H1 (cell line): ENCODE measurements around the gene CDK5RAP2.

Experiments
- ASH2L ChIP-seq: fragments of 200-600, 300-600 bp; sonication (generic); IDR thresholded peaks from one replicate; pipeline ENCODE4 v1.7.1; 2017; ENCODE audit warnings: low read length
- CTCF ChIP-seq, 3 experiments: IDR thresholded peaks; 1 replicate in 2 of 3; 2 replicates in 1 of 3; pipeline versions ENCODE4 v1.5.1 to v1.6.1; 2011; ENCODE audit warnings: low read length in 3 of 3, mild to moderate bottlenecking in 3 of 3, inconsistent platforms in 2 of 3, low read depth in 1 of 3, moderate library complexity in 1 of 3; ENCODE audit not compliant: insufficient read depth in 1 of 3; ENCODE audit errors: control extremely low read depth in 1 of 3
- EZH2 ChIP-seq: fragments of 200-600 bp; sonication (generic); IDR thresholded peaks from 2 replicates; pipeline ENCODE4 v1.7.1; 2012; ENCODE audit warnings: low read depth, mild to moderate bottlenecking, moderate library complexity, low read length, inconsistent platforms; ENCODE audit not compliant: severe bottlenecking
- GABPA ChIP-seq: IDR thresholded peaks from 2 replicates; pipeline ENCODE4 v1.6.1; 2011; ENCODE audit warnings: mild to moderate bottlenecking, low read length, moderate library complexity, borderline replicate concordance; ENCODE audit not compliant: insufficient read depth
- HDAC2 ChIP-seq, 2 experiments: fragments of 300-600 bp in 1 of 2; sonication (generic) in 1 of 2; IDR thresholded peaks; 2 replicates each; pipeline ENCODE4 v1.6.1; 2011 to 2012; ENCODE audit warnings: low read depth in 2 of 2, low read length in 2 of 2, mild to moderate bottlenecking in 2 of 2, moderate library complexity in 2 of 2, borderline replicate concordance in 1 of 2, inconsistent platforms in 1 of 2
- RAD21 ChIP-seq, 2 experiments: IDR thresholded peaks in 1 of 2; conservative IDR thresholded peaks in 1 of 2; 2 replicates each; pipeline ENCODE4 v1.6.1; 2011; ENCODE audit warnings: low read depth in 2 of 2, low read length in 2 of 2, improper control_type of control experiment in 1 of 2, inconsistent platforms in 1 of 2, mild to moderate bottlenecking in 1 of 2, moderate library complexity in 1 of 2
- USF2 ChIP-seq: IDR thresholded peaks from 2 replicates; pipeline ENCODE4 v1.6.1; 2011; ENCODE audit warnings: low read length, improper control_type of control experiment
- YY1 ChIP-seq: IDR thresholded peaks from 2 replicates; pipeline ENCODE4 v1.6.1; 2011; ENCODE audit warnings: low read depth, mild to moderate bottlenecking, low read length

GRCh38 chr9:120423812-120424211 is 156.2 kb downstream of the CDK5RAP2 start:
- TF ChIP-seq CTCF (IDR thresholded peaks at IDR 0.05; ENCODE audit: control extremely low read depth in 1 of 3, insufficient read depth in 1 of 3, low read depth in 1 of 3, low read length in 3 of 3) (no peak), YY1 (no peak), USF2 (no peak), HDAC2 (IDR thresholded peaks at IDR 0.05; ENCODE audit: borderline replicate concordance in 1 of 2, low read depth in 2 of 2, low read length in 2 of 2) (no peak), ASH2L (no peak), EZH2 (no peak), RAD21 (IDR thresholded peaks at IDR 0.05 in 1 of 2, conservative IDR thresholded peaks at IDR 0.05 in 1 of 2; ENCODE audit: low read depth in 2 of 2, low read length in 2 of 2) (no peak), GABPA (no peak)
